Panc1 (cell line): ENCODE data around the gene ZNF774. TPM values are rescaled to one million over a fixed set of nuclear protein-coding genes. Genes with fewer than 3 reads are reported as not detected.

Experiments
- ATAC-seq: fragments of 200-7000 bp; cut with Tn5 transposase; 2 replicates; pipeline ENCODE4 v1.9.1; 2020; ENCODE audit warnings: mild to moderate bottlenecking, moderate library complexity
- BruUV-seq: library from RNA; stranded (reverse); fragments of 400-500 nt; replicated peaks from 2 replicates; lab custom pipeline; 2021; lab: Mats Ljungman, UMichigan
- CTCF ChIA-PET: fragments of 300-600 bp; sonication (Branson Sonifier 250); formaldehyde crosslinking; loops from one replicate; lab custom pipeline; 2022; ENCODE audit warnings: antibody characterized with exemption; lab: Charles Lee
- POLR2A ChIA-PET: fragments of 300-600 bp; sonication (Branson Sonifier 250); formaldehyde crosslinking; loops from one replicate; lab custom pipeline; 2022; ENCODE audit warnings: antibody characterized with exemption; lab: Charles Lee
- DNase-seq: peaks from one replicate; pipeline ENCODE4 v3.0.0-alpha.2; 2010; ENCODE audit warnings: low read depth, low spot score
- H3K27ac ChIP-seq: 2 replicates; pipeline ENCODE4 v1.5.1; 2011; ENCODE audit warnings: mild to moderate bottlenecking, low read length, inconsistent platforms
- H3K27me3 ChIP-seq: fragments of 200-500 bp; sonication (Bioruptor generic); 2 replicates; pipeline ENCODE4 v1.6.0; 2014; ENCODE audit warnings: low read length, inconsistent platforms; ENCODE audit not compliant: control insufficient read depth, insufficient read depth
- H3K36me3 ChIP-seq: fragments of 200-500 bp; sonication (Bioruptor generic); 2 replicates; pipeline ENCODE4 v1.5.1; 2014; ENCODE audit warnings: inconsistent platforms, mild to moderate bottlenecking, low read length, moderate library complexity; ENCODE audit not compliant: control insufficient read depth, insufficient read depth
- H3K4me1 ChIP-seq: 2 replicates; pipeline ENCODE4 v1.5.1; 2011; ENCODE audit warnings: inconsistent platforms, mild to moderate bottlenecking, low read length, moderate library complexity; ENCODE audit not compliant: control insufficient read depth, insufficient read depth
- H3K4me3 ChIP-seq, 2 experiments: 2 replicates each; pipeline ENCODE4 v1.5.1; 2011 to 2012; ENCODE audit warnings: low read depth in 2 of 2, low read length in 2 of 2, mild to moderate bottlenecking in 2 of 2, inconsistent platforms in 1 of 2, moderate library complexity in 1 of 2
- H3K9me3 ChIP-seq: fragments of 200-500 bp; sonication (Bioruptor generic); 2 replicates; pipeline ENCODE4 v1.5.1; 2014; ENCODE audit warnings: low read depth, mild to moderate bottlenecking, inconsistent platforms, low read length, moderate library complexity; ENCODE audit not compliant: control insufficient read depth, insufficient read depth
- POLR2AphosphoS5 ChIP-seq: IDR thresholded peaks from 2 replicates; pipeline ENCODE4 v1.6.1; 2012; ENCODE audit warnings: mild to moderate bottlenecking, low read depth, low read length, moderate library complexity
- SIN3A ChIP-seq: IDR thresholded peaks from 2 replicates; pipeline ENCODE4 v1.6.1; 2012; ENCODE audit warnings: low read depth, mild to moderate bottlenecking, low read length, moderate library complexity, borderline replicate concordance; ENCODE audit not compliant: insufficient read depth
- TCF7L2 ChIP-seq: IDR thresholded peaks from 2 replicates; pipeline ENCODE4 v1.6.1; 2011; ENCODE audit warnings: mild to moderate bottlenecking, low read depth, low read length, inconsistent platforms
- in situ Hi-C: cut with HindIII; loops from 2 replicates; pipeline ENCODE4 v1.10.0; 2016; ENCODE audit warnings: low sequenced_read_pairs, low pct_unique_long_range_greater_than_20kb
- intact Hi-C: fragments of 100-400 bp; cut with micrococcal nuclease; formaldehyde crosslinking; loops from one replicate; pipeline ENCODE4 v1.10.0; 2022; ENCODE audit not compliant: unreplicated experiment
- total RNA-seq: library from RNA; stranded (reverse); gene quantifications from one replicate; pipeline ENCODE4 v1.2.1, GENCODE V29; 2021; ENCODE audit not compliant: unreplicated experiment
- TF ChIP-seq, protein P1 (sequence below): fragments of 450-650 bp; IDR thresholded peaks from 2 replicates; pipeline ENCODE4 v1.5.1; 2017; ENCODE audit warnings: mild to moderate bottlenecking
- TF ChIP-seq, protein P2 (sequence below), 2 experiments: IDR thresholded peaks; 2 replicates each; pipeline ENCODE4 v1.6.1; 2011 to 2012; ENCODE audit warnings: low read depth in 2 of 2, control low read depth in 1 of 2, low read length in 1 of 2, mild to moderate bottlenecking in 1 of 2, moderate library complexity in 1 of 2; ENCODE audit not compliant: insufficient read depth in 1 of 2

ZNF774 gene
- total RNA-seq, 1 experiment from 2014 or later, result 5.2 TPM

DNA sequence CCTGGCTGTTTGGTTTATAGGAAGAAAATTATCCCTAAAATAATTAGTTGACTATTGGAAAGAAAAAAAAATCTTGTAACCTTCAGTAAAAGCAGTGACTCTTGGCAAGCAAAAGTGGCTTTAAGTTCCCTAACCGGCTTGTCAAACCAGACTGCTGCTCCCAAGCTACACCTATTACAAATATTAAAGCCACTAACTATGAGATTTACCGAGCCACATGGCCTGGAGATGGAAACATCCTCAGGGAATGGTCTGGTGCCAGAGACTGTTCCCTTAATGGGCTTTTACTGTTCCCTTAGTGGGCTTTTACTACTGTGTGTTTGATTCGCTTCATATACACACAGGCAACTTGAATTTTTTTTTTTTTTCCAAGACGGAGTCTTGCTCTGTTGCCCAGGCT, 35.9 kb upstream of the ZNF774 start:
- no peaks in the 10 kb centered on the region for H3K9me3 ChIP-seq
- POLR2A ChIA-PET, result no interaction called here
- in situ Hi-C loops (no loop called here), intact Hi-C loops (no loop called here)
- CTCF ChIA-PET, result no interaction called here
- no peak overlapping the region for H3K27ac ChIP-seq
- ATAC-seq, result no peak
- H3K36me3 ChIP-seq, result no peaks in the 10 kb centered on the region
- BruUV-seq, result no TSS peak
- H3K4me3 ChIP-seq, result no peak overlapping the region
- H3K27me3 ChIP-seq, result no peaks in the 10 kb centered on the region
- no peak for DNase-seq
- peaks cover 10% of the 10 kb centered on the region; the same call in 1 of the 2 replicates for H3K4me1 ChIP-seq
- TF ChIP-seq SIN3A, result no peak

DNA sequence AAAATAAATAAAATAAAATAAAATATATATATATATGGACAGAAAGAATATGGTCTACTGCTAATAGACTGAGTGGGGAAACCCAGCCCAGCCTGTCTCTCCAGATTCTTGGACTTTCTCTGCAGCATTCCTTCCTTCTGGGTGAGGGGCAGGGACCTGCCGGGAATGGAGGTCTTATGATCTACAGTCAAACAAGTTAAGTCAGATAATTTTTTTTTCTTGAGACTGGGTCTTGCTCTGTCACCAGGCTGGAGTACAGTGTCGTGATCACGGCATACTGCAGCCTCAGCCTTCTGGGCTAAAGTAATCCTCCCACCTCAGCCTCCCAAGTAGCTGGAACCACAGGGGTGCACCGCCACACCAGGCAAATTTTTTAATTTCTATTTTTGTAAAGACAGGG, 33.5 kb upstream of the ZNF774 start:
- Histone ChIP-seq H3K27me3 (no peaks in the 10 kb centered on the region), H3K27ac (no peak overlapping the region), H3K4me1 (peaks cover 14% of the 10 kb centered on the region), H3K36me3 (no peaks in the 10 kb centered on the region), H3K4me3 (no peak overlapping the region), H3K9me3 (no peaks in the 10 kb centered on the region)
- intact Hi-C loops (no loop called here), in situ Hi-C loops (no loop called here)
- no TSS peak for BruUV-seq
- no peak for TF ChIP-seq TCF7L2
- TF ChIP-seq, protein P1, sequence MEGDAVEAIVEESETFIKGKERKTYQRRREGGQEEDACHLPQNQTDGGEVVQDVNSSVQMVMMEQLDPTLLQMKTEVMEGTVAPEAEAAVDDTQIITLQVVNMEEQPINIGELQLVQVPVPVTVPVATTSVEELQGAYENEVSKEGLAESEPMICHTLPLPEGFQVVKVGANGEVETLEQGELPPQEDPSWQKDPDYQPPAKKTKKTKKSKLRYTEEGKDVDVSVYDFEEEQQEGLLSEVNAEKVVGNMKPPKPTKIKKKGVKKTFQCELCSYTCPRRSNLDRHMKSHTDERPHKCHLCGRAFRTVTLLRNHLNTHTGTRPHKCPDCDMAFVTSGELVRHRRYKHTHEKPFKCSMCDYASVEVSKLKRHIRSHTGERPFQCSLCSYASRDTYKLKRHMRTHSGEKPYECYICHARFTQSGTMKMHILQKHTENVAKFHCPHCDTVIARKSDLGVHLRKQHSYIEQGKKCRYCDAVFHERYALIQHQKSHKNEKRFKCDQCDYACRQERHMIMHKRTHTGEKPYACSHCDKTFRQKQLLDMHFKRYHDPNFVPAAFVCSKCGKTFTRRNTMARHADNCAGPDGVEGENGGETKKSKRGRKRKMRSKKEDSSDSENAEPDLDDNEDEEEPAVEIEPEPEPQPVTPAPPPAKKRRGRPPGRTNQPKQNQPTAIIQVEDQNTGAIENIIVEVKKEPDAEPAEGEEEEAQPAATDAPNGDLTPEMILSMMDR, result no peak
- no peak for TF ChIP-seq POLR2AphosphoS5
- no peak for TF ChIP-seq SIN3A
- TF ChIP-seq, protein P2, sequence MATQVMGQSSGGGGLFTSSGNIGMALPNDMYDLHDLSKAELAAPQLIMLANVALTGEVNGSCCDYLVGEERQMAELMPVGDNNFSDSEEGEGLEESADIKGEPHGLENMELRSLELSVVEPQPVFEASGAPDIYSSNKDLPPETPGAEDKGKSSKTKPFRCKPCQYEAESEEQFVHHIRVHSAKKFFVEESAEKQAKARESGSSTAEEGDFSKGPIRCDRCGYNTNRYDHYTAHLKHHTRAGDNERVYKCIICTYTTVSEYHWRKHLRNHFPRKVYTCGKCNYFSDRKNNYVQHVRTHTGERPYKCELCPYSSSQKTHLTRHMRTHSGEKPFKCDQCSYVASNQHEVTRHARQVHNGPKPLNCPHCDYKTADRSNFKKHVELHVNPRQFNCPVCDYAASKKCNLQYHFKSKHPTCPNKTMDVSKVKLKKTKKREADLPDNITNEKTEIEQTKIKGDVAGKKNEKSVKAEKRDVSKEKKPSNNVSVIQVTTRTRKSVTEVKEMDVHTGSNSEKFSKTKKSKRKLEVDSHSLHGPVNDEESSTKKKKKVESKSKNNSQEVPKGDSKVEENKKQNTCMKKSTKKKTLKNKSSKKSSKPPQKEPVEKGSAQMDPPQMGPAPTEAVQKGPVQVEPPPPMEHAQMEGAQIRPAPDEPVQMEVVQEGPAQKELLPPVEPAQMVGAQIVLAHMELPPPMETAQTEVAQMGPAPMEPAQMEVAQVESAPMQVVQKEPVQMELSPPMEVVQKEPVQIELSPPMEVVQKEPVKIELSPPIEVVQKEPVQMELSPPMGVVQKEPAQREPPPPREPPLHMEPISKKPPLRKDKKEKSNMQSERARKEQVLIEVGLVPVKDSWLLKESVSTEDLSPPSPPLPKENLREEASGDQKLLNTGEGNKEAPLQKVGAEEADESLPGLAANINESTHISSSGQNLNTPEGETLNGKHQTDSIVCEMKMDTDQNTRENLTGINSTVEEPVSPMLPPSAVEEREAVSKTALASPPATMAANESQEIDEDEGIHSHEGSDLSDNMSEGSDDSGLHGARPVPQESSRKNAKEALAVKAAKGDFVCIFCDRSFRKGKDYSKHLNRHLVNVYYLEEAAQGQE (IDR thresholded peaks at IDR 0.05; ENCODE audit: insufficient read depth in 1 of 2, low read depth in 2 of 2, low read length in 1 of 2), result no peak
- no peak for ATAC-seq
- ChIA-PET CTCF (interaction anchor here (0.7 to 3.3 kb wide), 4 partner anchors 18 to 163 kb away, joined by 3 to 26 read pairs (median 6); partner anchors contain the start of gene TTLL13), POLR2A (no interaction called here)
- DNase-seq, result no peak
